GM12878 (cell line): ENCODE results near the gene GALNT11.

Experiments used
- CBX5 ChIP-seq: sonication (generic); IDR thresholded peaks from 2 replicates; pipeline ENCODE4 v1.6.1; 2016; ENCODE audit warnings: low read depth, moderate library complexity, mild to moderate bottlenecking, inconsistent platforms
- CHD1 ChIP-seq: IDR thresholded peaks from 2 replicates; pipeline ENCODE4 v1.6.1; 2012; ENCODE audit warnings: low read depth, low read length, improper control_type of control experiment
- EP300 ChIP-seq, 2 experiments: fragments of 150-350 bp in 1 of 2; IDR thresholded peaks; 2 replicates each; pipeline ENCODE4 v1.6.1; 2011 to 2012; ENCODE audit warnings: low read depth in 2 of 2, low read length in 2 of 2, borderline replicate concordance in 1 of 2, improper control_type of control experiment in 1 of 2, inconsistent platforms in 1 of 2; ENCODE audit not compliant: control insufficient read depth in 1 of 2
- HDAC2 ChIP-seq: fragments of 200-600 bp; sonication (generic); IDR thresholded peaks from 2 replicates; pipeline ENCODE4 v1.6.1; 2017
- POLR2A ChIP-seq: IDR thresholded peaks from 2 replicates; pipeline ENCODE4 v1.6.1; 2011; ENCODE audit warnings: low read depth, mild to moderate bottlenecking, low read length
- USF2 ChIP-seq: IDR thresholded peaks from 2 replicates; pipeline ENCODE4 v1.6.1; 2011; ENCODE audit warnings: low read depth, low read length, improper control_type of control experiment, borderline replicate concordance
- ZBTB33 ChIP-seq: fragments of 450-650 bp; IDR thresholded peaks from 2 replicates; pipeline ENCODE4 v1.6.1; 2017; ENCODE audit warnings: mild to moderate bottlenecking
- ZNF207 ChIP-seq: fragments of 450-650 bp; IDR thresholded peaks from 2 replicates; pipeline ENCODE4 v1.6.1; 2014; ENCODE audit warnings: antibody characterized with exemption, mild to moderate bottlenecking, borderline replicate concordance
- TF ChIP-seq, protein P1 (sequence below): IDR thresholded peaks from 2 replicates; pipeline ENCODE4 v1.6.1; 2012; ENCODE audit warnings: low read depth, low read length, improper control_type of control experiment
- TF ChIP-seq, protein P2 (sequence below): IDR thresholded peaks from 2 replicates; pipeline ENCODE4 v1.6.1; 2012; ENCODE audit warnings: mild to moderate bottlenecking, low read depth, low read length
- TF ChIP-seq, protein P3 (sequence below), 3 experiments: IDR thresholded peaks in 2 of 3; conservative IDR thresholded peaks in 1 of 3; 2 replicates each; pipeline ENCODE4 v1.5.1; 2011; ENCODE audit warnings: low read depth in 3 of 3, low read length in 3 of 3, mild to moderate bottlenecking in 3 of 3, control low read depth in 2 of 3, moderate library complexity in 2 of 3, inconsistent platforms in 1 of 3, mixed read lengths in 1 of 3; ENCODE audit not compliant: control insufficient read depth in 2 of 3, insufficient read depth in 1 of 3; ENCODE audit errors: extremely low read depth in 1 of 3

DNA sequence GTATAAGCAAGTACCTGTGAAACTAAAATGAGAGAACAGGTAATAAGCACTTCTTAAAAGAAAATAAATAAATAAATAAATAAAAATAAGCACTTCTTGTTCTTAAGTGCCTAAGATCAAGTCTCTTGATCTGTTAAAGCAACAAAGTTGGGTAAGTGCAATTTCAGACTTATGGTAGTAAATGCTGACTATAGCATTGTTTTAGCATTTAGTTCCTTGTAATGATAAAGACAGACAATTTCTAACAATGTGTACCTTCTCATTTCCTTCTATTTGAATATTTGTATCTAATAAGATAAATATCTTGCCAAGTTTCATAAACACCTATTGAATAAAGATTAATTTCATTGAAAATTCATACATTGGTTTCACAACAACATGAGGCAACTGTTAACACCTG, 87.4 kb downstream of the GALNT11 start:
- TF ChIP-seq POLR2A (no peak), CHD1 (no peak), ZNF207 (no peak), ZBTB33 (no peak), USF2 (no peak), CBX5 (no peak), HDAC2 (no peak), EP300 (IDR thresholded peaks at IDR 0.05; ENCODE audit: borderline replicate concordance in 1 of 2, control insufficient read depth in 1 of 2, low read depth in 2 of 2, low read length in 2 of 2) (no peak)
- TF ChIP-seq, protein P1, sequence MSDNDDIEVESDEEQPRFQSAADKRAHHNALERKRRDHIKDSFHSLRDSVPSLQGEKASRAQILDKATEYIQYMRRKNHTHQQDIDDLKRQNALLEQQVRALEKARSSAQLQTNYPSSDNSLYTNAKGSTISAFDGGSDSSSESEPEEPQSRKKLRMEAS = no peak
- TF ChIP-seq, protein P2, sequence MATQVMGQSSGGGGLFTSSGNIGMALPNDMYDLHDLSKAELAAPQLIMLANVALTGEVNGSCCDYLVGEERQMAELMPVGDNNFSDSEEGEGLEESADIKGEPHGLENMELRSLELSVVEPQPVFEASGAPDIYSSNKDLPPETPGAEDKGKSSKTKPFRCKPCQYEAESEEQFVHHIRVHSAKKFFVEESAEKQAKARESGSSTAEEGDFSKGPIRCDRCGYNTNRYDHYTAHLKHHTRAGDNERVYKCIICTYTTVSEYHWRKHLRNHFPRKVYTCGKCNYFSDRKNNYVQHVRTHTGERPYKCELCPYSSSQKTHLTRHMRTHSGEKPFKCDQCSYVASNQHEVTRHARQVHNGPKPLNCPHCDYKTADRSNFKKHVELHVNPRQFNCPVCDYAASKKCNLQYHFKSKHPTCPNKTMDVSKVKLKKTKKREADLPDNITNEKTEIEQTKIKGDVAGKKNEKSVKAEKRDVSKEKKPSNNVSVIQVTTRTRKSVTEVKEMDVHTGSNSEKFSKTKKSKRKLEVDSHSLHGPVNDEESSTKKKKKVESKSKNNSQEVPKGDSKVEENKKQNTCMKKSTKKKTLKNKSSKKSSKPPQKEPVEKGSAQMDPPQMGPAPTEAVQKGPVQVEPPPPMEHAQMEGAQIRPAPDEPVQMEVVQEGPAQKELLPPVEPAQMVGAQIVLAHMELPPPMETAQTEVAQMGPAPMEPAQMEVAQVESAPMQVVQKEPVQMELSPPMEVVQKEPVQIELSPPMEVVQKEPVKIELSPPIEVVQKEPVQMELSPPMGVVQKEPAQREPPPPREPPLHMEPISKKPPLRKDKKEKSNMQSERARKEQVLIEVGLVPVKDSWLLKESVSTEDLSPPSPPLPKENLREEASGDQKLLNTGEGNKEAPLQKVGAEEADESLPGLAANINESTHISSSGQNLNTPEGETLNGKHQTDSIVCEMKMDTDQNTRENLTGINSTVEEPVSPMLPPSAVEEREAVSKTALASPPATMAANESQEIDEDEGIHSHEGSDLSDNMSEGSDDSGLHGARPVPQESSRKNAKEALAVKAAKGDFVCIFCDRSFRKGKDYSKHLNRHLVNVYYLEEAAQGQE = no peak
- TF ChIP-seq, protein P3, sequence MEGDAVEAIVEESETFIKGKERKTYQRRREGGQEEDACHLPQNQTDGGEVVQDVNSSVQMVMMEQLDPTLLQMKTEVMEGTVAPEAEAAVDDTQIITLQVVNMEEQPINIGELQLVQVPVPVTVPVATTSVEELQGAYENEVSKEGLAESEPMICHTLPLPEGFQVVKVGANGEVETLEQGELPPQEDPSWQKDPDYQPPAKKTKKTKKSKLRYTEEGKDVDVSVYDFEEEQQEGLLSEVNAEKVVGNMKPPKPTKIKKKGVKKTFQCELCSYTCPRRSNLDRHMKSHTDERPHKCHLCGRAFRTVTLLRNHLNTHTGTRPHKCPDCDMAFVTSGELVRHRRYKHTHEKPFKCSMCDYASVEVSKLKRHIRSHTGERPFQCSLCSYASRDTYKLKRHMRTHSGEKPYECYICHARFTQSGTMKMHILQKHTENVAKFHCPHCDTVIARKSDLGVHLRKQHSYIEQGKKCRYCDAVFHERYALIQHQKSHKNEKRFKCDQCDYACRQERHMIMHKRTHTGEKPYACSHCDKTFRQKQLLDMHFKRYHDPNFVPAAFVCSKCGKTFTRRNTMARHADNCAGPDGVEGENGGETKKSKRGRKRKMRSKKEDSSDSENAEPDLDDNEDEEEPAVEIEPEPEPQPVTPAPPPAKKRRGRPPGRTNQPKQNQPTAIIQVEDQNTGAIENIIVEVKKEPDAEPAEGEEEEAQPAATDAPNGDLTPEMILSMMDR (IDR thresholded peaks at IDR 0.05 in 2 of 3, conservative IDR thresholded peaks at IDR 0.05 in 1 of 3; ENCODE audit: control insufficient read depth in 2 of 3, extremely low read depth in 1 of 3, insufficient read depth in 1 of 3, low read depth in 3 of 3, low read length in 3 of 3) = no peak
